ENCODE measurements around the gene ABCG8.

DNA sequence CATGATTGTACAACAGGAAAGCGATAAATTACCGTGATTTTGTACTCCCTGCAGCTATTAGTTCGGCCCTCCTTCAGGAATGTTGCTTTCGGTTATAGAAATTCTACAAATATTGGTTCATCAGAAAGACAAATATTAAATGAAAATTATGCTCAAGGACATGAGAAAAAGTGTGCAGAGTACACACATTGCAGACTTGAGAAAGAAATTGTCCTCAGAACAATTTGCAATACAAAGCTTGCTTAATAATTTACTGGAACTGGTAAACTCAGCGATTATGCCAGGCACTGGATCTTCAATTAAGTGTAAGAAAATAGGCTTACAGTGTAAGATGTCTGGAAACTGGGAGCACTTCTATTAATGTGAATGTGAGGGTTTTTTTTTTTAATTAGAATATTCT is 45.9 kb downstream of the ABCG8 start:
- TF ChIP-seq, protein P1, sequence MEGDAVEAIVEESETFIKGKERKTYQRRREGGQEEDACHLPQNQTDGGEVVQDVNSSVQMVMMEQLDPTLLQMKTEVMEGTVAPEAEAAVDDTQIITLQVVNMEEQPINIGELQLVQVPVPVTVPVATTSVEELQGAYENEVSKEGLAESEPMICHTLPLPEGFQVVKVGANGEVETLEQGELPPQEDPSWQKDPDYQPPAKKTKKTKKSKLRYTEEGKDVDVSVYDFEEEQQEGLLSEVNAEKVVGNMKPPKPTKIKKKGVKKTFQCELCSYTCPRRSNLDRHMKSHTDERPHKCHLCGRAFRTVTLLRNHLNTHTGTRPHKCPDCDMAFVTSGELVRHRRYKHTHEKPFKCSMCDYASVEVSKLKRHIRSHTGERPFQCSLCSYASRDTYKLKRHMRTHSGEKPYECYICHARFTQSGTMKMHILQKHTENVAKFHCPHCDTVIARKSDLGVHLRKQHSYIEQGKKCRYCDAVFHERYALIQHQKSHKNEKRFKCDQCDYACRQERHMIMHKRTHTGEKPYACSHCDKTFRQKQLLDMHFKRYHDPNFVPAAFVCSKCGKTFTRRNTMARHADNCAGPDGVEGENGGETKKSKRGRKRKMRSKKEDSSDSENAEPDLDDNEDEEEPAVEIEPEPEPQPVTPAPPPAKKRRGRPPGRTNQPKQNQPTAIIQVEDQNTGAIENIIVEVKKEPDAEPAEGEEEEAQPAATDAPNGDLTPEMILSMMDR (IDR thresholded peaks at IDR 0.05): no peak
- no peak for TF ChIP-seq POLR2A (IDR thresholded peaks at IDR 0.05)
